D721Med (cell line): ENCODE results near the gene EHMT1.

ENCODE experiments used
- DNase-seq: peaks from one replicate; pipeline ENCODE4 v3.0.0; 2011; ENCODE audit warnings: low spot score; ENCODE audit not compliant: insufficient read length
- FAIRE-seq: peaks from 2 replicates; lab custom pipeline; 2011; peaks lifted over from hg19 to GRCh38; lab: Jason Lieb, UNC
- TF ChIP-seq, protein P1 (sequence below): IDR thresholded peaks from 2 replicates; pipeline ENCODE4 v1.5.1; 2012; ENCODE audit warnings: mild to moderate bottlenecking, control low read depth; ENCODE audit not compliant: insufficient read depth; ENCODE audit errors: missing control alignments

The EHMT1 gene

DNA sequence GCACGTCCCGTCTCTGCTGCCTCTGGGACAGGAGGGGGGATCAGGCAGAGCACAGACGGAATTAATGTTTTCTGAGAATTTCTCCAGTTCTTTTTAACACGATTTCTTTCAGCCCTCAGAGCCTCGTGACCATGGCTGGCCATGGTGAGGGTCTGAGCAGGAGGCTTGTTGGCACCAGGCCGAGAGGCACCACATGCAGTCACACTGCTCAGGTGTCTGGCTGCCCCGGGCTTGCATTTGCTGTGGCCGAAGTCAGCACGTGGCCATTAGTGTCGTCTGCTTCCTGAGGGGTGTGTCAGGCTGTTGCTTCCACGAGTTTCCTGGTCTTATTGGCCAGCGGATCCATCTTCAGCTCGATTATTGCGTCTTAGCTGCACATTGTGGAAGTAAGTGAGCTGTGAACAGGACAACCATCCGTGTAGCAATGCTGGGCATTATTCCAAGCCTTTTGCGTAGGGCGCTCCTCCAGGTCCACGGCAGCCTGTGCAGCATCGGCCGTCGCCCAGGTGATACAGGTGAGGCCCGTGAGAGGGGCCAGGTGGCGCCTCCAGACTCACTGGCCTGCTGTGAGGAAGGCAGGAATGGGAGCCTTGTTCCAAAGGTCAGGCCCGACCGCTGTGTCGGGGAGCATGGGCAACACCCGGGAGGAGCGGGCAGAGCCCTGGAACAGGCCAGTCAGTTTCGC, 144.6 kb downstream of the EHMT1 start:
- FAIRE-seq (no peak), DNase-seq (no peak)
- TF ChIP-seq, protein P1, sequence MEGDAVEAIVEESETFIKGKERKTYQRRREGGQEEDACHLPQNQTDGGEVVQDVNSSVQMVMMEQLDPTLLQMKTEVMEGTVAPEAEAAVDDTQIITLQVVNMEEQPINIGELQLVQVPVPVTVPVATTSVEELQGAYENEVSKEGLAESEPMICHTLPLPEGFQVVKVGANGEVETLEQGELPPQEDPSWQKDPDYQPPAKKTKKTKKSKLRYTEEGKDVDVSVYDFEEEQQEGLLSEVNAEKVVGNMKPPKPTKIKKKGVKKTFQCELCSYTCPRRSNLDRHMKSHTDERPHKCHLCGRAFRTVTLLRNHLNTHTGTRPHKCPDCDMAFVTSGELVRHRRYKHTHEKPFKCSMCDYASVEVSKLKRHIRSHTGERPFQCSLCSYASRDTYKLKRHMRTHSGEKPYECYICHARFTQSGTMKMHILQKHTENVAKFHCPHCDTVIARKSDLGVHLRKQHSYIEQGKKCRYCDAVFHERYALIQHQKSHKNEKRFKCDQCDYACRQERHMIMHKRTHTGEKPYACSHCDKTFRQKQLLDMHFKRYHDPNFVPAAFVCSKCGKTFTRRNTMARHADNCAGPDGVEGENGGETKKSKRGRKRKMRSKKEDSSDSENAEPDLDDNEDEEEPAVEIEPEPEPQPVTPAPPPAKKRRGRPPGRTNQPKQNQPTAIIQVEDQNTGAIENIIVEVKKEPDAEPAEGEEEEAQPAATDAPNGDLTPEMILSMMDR = no peak

DNA sequence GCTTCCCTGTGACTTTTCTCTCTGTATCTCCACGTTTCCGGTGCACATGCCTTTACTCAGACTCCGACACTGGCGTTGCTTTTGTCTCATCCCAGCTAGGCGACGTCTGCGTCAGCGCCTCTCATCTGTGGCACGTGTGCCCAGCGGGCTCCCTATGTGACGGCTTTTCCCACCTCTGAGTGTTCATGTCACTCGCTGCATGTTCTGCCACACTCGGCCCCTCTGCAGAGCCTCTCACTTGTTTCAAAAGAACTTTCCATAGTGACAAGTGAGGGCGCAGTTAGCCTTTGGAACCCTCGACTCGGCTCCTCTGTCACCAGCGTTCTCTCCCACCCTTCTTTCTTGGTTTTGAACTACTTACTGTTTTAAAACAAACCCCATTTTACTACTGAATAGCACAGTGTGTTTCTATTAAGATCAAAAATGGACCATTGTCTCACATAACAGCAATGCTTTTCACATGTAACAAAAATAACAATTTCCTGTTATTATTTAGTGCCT, 145.4 kb downstream of the EHMT1 start:
- no peak for DNase-seq
- no peak for FAIRE-seq
- TF ChIP-seq, protein P1 = no peak

DNA sequence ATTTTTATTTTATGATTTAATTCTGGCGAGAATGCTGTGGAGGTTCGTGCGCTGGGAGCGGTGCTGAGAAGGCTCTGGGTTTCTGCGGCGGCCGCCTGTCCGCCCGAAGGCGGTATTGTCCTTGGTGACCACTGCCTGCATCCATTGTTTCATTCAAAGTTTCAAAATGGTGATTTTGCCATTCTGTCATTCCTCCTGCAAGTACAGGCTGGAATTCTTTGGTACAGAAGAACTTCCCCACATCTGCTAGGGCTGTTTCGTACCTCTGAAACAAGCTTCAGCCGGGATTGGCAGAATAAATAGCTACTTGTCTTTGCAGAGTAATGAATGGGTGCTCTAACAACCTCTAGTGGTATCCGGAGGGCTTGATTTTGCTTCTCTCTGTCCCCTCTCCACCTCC, 146.2 kb downstream of the EHMT1 start:
- FAIRE-seq (no peak), DNase-seq (no peak)
- TF ChIP-seq, protein P1 = no peak

DNA sequence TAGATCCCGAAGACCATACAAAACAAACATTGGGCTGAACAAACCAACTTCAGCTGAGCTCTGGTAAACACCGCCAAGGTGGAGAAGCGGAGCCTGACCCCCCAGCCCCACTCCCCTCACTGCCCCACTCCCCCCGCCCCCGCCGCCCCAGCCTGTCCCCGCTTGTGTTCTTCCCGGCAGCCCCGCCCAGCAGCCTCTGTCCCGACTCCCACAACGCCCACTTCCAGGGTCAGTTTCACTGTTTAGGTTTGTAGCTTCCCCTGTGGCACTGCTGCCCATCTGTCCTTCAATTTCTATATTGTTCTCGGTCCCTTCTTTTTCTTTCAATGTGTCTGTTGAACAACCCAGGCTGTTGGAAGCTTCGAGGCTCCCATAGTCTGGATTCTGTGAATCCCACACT, 146.7 kb downstream of the EHMT1 start:
- DNase-seq (no peak), FAIRE-seq (no peak)
- TF ChIP-seq, protein P1 = no peak

DNA sequence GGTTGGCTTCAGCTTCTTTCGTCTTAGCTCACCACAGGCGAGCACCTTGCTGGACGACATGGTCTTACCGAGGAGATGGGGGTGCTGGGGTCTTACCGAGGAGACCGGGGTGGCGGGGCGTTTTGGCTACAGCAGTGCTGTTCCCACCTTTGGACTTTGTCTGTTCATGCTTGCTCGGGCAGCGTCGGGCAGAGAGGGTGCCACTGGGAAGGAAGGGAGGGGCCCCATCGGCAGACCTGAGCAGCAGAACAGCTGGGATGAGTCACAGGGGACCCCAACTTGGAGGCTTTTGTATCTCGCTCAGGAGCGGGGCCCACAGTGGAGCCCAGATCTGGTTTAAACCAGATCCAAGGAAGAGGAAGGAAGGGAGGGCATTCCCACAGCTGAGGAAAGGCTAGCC, 152.8 kb downstream of the EHMT1 start:
- FAIRE-seq = no peak
- TF ChIP-seq, protein P1 = no peak
- no peak for DNase-seq

DNA sequence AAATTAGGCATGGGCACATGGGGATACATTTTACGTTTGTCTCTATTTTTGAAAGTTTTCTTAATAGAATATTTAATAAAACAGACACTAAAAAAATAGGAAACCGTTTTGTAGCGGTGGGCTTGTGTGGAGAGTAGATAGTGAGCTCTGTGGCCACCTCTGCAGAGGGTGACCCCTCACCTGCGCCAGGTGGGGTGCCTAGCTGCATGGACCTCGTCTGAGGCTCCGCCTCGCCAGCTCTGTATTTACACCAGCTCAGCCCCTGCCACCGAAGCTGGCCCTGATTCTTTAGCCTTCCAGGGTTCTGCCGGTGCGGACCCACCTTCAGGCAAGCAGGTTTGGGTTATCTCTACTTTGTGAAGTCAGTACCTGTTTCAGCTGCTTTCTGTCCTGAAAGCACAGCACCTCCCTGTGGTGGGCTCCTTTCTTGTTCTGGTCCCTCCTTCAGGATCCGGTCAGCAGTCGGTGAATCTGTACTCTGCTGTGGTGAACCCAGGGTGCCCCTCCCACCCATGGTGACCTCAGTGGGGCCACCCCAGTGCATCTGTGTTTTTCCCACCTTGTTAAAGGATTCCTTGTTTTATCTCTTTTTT, 153.6 kb downstream of the EHMT1 start:
- TF ChIP-seq, protein P1 = no peak
- FAIRE-seq = no peak
- DNase-seq = no peak
